Upper lobe of left lung (tissue), 6 donors: ENCODE results near the gene KRT40. TPM values are rescaled to one million over a fixed set of nuclear protein-coding genes. Genes with fewer than 3 reads are reported as not detected.

Source experiments
- ATAC-seq, 2 donors: fragments of 200-7000 bp; cut with Tn5 transposase; one replicate each; pipeline ENCODE4 v1.9.1; 2022; ENCODE audit warnings: mild to moderate bottlenecking in 2 of 2, moderate library complexity in 2 of 2; ENCODE audit not compliant: low FRiP score in 2 of 2
- DNase-seq, 2 donors: peaks; one replicate each; pipeline ENCODE4 v3.0.0-alpha.2; 2019 to 2020
- H3K27ac ChIP-seq, 4 donors: fragments of 200-600 bp; sonication (generic); one replicate each; pipeline ENCODE4 v1.5.1; 2016 to 2019
- H3K27me3 ChIP-seq, 4 donors: fragments of 200-600 bp; sonication (generic); one replicate each; pipeline ENCODE4 v1.5.1; 2017 to 2019
- H3K36me3 ChIP-seq, 4 donors: fragments of 200-600 bp; sonication (generic); one replicate each; pipeline ENCODE4 v1.5.1; 2016 to 2019
- H3K4me1 ChIP-seq, 4 donors: fragments of 200-600 bp; sonication (generic); one replicate each; pipeline ENCODE4 v1.5.1; 2018 to 2019
- H3K4me3 ChIP-seq, 4 donors: fragments of 200-600 bp; sonication (generic); one replicate each; pipeline ENCODE4 v1.5.1; 2017 to 2019; ENCODE audit warnings: mild to moderate bottlenecking in 2 of 4, moderate library complexity in 1 of 4
- H3K9me3 ChIP-seq, 4 donors: fragments of 200-600 bp; sonication (generic); one replicate each; pipeline ENCODE4 v1.5.1; 2018 to 2019
- CTCF ChIP-seq, 6 experiments: fragments of 450-650 bp in 4 of 6; fragments of 200-600 bp in 2 of 6; sonication (generic) in 2 of 6; IDR thresholded peaks; one replicate each; pipeline ENCODE4 v1.5.1; 2016 to 2019; ENCODE audit warnings: antibody characterized with exemption in 6 of 6
- EP300 ChIP-seq, 4 donors: sonication (generic); formaldehyde crosslinking; IDR thresholded peaks; one replicate each; pipeline ENCODE4 v1.5.1; 2017; ENCODE audit warnings: antibody characterized with exemption in 4 of 4, control low read depth in 2 of 4
- POLR2A ChIP-seq, 4 donors: fragments of 450-650 bp; IDR thresholded peaks; one replicate each; pipeline ENCODE4 v1.5.1; 2016 to 2017; ENCODE audit warnings: antibody characterized with exemption in 4 of 4, mild to moderate bottlenecking in 2 of 4
- POLR2AphosphoS5 ChIP-seq, 2 donors: sonication (generic); formaldehyde crosslinking; IDR thresholded peaks; one replicate each; pipeline ENCODE4 v1.5.1; 2017; ENCODE audit warnings: antibody characterized with exemption in 2 of 2
- WGBS, 2 donors: methylation state at CpG; one replicate each; pipeline ENCODE4 v1.1.5; 2017 to 2018; 5-methylcytosine and 5-hydroxymethylcytosine counted together
- total RNA-seq, 6 donors: library from RNA; depleted of rRNA in 4 of 6; stranded (reverse); fragments of >200 nt in 4 of 6; gene quantifications; one replicate each; pipeline versions ENCODE4 v1.1.0 to v1.2.1, GENCODE V29; 2016 to 2021
- donor health status: DM: no; HTN: no; CAD: no; lungs with moderate emphysema.
- donor health status: DM: no; HTN: yes; CAD: no; lungs with severe emphysema.

The KRT40 gene
- total RNA-seq, 6 donors from 2014 or later, result 0.24 TPM; not detected in 5

GRCh38 chr17:40944531-40944930, 39.6 kb downstream of the KRT40 start:
- WGBS, 2 donors, result 44 to 48% methylated on average over 1 of the region's 1 CpG
- H3K4me3 ChIP-seq, result no peak overlapping the region
- H3K27ac ChIP-seq, result no peak overlapping the region
- H3K27me3 ChIP-seq, result no peaks in the 10 kb centered on the region
- TF ChIP-seq POLR2A (IDR thresholded peaks at IDR 0.05) (no peak), POLR2AphosphoS5 (IDR thresholded peaks at IDR 0.05) (no peak), EP300 (IDR thresholded peaks at IDR 0.05) (no peak), CTCF (IDR thresholded peaks at IDR 0.05) (no peak)
- ATAC-seq, result no peak
- no peaks in the 10 kb centered on the region for H3K9me3 ChIP-seq
- no peaks in the 10 kb centered on the region for H3K36me3 ChIP-seq
- H3K4me1 ChIP-seq, result no peaks in the 10 kb centered on the region
- no peak for DNase-seq

GRCh38 chr17:40942553-40942952, 41.6 kb downstream of the KRT40 start:
- Histone ChIP-seq H3K9me3 (no peaks in the 10 kb centered on the region), H3K36me3 (no peaks in the 10 kb centered on the region), H3K27ac (no peak overlapping the region), H3K4me3 (no peak overlapping the region), H3K4me1 (no peaks in the 10 kb centered on the region), H3K27me3 (no peaks in the 10 kb centered on the region)
- DNase-seq (no peak), ATAC-seq (no peak)
- WGBS, 2 donors, result 68 to 74% methylated on average over 3 of the region's 3 CpGs
- TF ChIP-seq EP300 (IDR thresholded peaks at IDR 0.05) (no peak), CTCF (IDR thresholded peaks at IDR 0.05) (no peak), POLR2AphosphoS5 (IDR thresholded peaks at IDR 0.05) (no peak), POLR2A (IDR thresholded peaks at IDR 0.05) (no peak)

GRCh38 chr17:40940266-40940665, 43.9 kb downstream of the KRT40 start:
- H3K27me3 ChIP-seq, result no peaks in the 10 kb centered on the region
- H3K27ac ChIP-seq, result no peak overlapping the region
- H3K36me3 ChIP-seq, result no peaks in the 10 kb centered on the region
- ATAC-seq, result no peak
- no peaks in the 10 kb centered on the region for H3K9me3 ChIP-seq
- no peak for TF ChIP-seq CTCF (IDR thresholded peaks at IDR 0.05)
- no peak for TF ChIP-seq EP300 (IDR thresholded peaks at IDR 0.05)
- no peak for TF ChIP-seq POLR2AphosphoS5 (IDR thresholded peaks at IDR 0.05)
- TF ChIP-seq POLR2A (IDR thresholded peaks at IDR 0.05), result no peak
- no peaks in the 10 kb centered on the region for H3K4me1 ChIP-seq
- WGBS, 2 donors, result 82% methylated on average over 6 of the region's 6 CpGs
- DNase-seq, result no peak
- no peak overlapping the region for H3K4me3 ChIP-seq

GRCh38 chr17:40938981-40939380, 45.1 kb downstream of the KRT40 start:
- Histone ChIP-seq H3K36me3 (no peaks in the 10 kb centered on the region), H3K9me3 (no peaks in the 10 kb centered on the region), H3K4me1 (no peaks in the 10 kb centered on the region), H3K4me3 (no peak overlapping the region), H3K27ac (no peak overlapping the region), H3K27me3 (no peaks in the 10 kb centered on the region)
- ATAC-seq (no peak), DNase-seq (no peak)
- WGBS, 2 donors, result 90 to 100% methylated on average over 3 of the region's 3 CpGs
- TF ChIP-seq POLR2A (IDR thresholded peaks at IDR 0.05), result no peak
- no peak for TF ChIP-seq POLR2AphosphoS5 (IDR thresholded peaks at IDR 0.05)
- TF ChIP-seq EP300 (IDR thresholded peaks at IDR 0.05), result no peak
- TF ChIP-seq CTCF (IDR thresholded peaks at IDR 0.05), result no peak

GRCh38 chr17:40937384-40937819, 46.7 kb downstream of the KRT40 start, which contains the start of gene KRT23:
KRT23 (minus strand) TSS chr17:40937646; CDS start chr17:40936603, 1,043 bp downstream.
- H3K36me3 ChIP-seq, result no peaks in the 10 kb centered on the region
- TF ChIP-seq CTCF (IDR thresholded peaks at IDR 0.05) (no peak), EP300 (IDR thresholded peaks at IDR 0.05) (no peak), POLR2AphosphoS5 (IDR thresholded peaks at IDR 0.05) (no peak), POLR2A (IDR thresholded peaks at IDR 0.05) (no peak)
- H3K9me3 ChIP-seq, result no peaks in the 10 kb centered on the region
- peak in 1 of 2 donors; percentile 42 for DNase-seq
- no peak for ATAC-seq
- H3K27ac ChIP-seq, result peak within 1 kb of the TSS in 1 of 4 donors; percentile 31
- no peaks in the 10 kb centered on the region for H3K27me3 ChIP-seq
- 39 to 53% methylated on average over 8 to 9 of the region's 9 CpGs for WGBS, 2 donors
- no peaks in the 10 kb centered on the region for H3K4me1 ChIP-seq
- no peak within 1 kb of the TSS for H3K4me3 ChIP-seq
